Activated naive CD8-positive, alpha-beta T cell treated with anti-CD3 and anti-CD28 coated beads for 36 hours (primary cell): ENCODE results near the gene ZDHHC8. TPM values are rescaled to one million over a fixed set of nuclear protein-coding genes. Genes with fewer than 3 reads are reported as not detected.
A peak's percentile ranks its signal among the peaks of the same experiment; 100 is the strongest.
"Not testable (repeated sequence)": the region's sequence is repeated elsewhere in the genome, so short reads cannot be mapped to it uniquely, and the experiment has no call there.

Source experiments
- DNase-seq: peaks from one replicate; pipeline ENCODE4 v3.0.0; 2021
- H3K27ac Mint-ChIP-seq: one replicate; pipeline ENCODE4 v1.8.0; 2022; ENCODE audit warnings: mild to moderate bottlenecking, moderate library complexity, mixed read lengths
- H3K27me3 Mint-ChIP-seq: one replicate; pipeline ENCODE4 v1.8.0; 2022; ENCODE audit warnings: mild to moderate bottlenecking, mixed read lengths
- H3K36me3 Mint-ChIP-seq: one replicate; pipeline ENCODE4 v1.8.0; 2021; ENCODE audit warnings: mild to moderate bottlenecking, mixed read lengths
- H3K4me1 Mint-ChIP-seq: one replicate; pipeline ENCODE4 v1.8.0; 2021; ENCODE audit warnings: mixed read lengths
- H3K4me3 Mint-ChIP-seq: one replicate; pipeline ENCODE4 v1.8.0; 2022; ENCODE audit warnings: mild to moderate bottlenecking, moderate library complexity, mixed read lengths
- H3K9me3 Mint-ChIP-seq: one replicate; pipeline ENCODE4 v1.8.0; 2022; ENCODE audit warnings: mixed read lengths
- total RNA-seq, 2 experiments: library from RNA; stranded (reverse); gene quantifications; one replicate each; pipeline ENCODE4 v1.2.3, GENCODE V29; 2021

Gene ZDHHC8
- total RNA-seq, 2 experiments from 2014 or later = 63.4 to 66.6 TPM

- Mint-ChIP-seq H3K27me3 (no peaks in the 10 kb centered on the region), H3K36me3 (no peaks in the 10 kb centered on the region), H3K4me1 (peaks cover 4% of the 10 kb centered on the region), H3K4me3 (no peak overlapping the region), H3K9me3 (no peaks in the 10 kb centered on the region), H3K27ac (no peak overlapping the region)
- DNase-seq = no peak
Observed at GRCh38 chr22:20149257-20150250, 17.9 kb downstream of the ZDHHC8 start.

GRCh38 chr22:20150381-20151275 lies 19.0 kb downstream of the ZDHHC8 start, which contains the start of gene CCDC188:
Gene CCDC188 (minus strand): TSS chr22:20151055. CDS start chr22:20150986, 69 bp downstream.
- no peaks in the 10 kb centered on the region for H3K27me3 Mint-ChIP-seq
- peaks cover 4% of the 10 kb centered on the region for H3K4me1 Mint-ChIP-seq
- H3K9me3 Mint-ChIP-seq = no peaks in the 10 kb centered on the region
- no peak for DNase-seq
- no peaks in the 10 kb centered on the region for H3K36me3 Mint-ChIP-seq
- H3K4me3 Mint-ChIP-seq = no peak within 1 kb of the TSS
- H3K27ac Mint-ChIP-seq = no peak within 1 kb of the TSS

GRCh38 chr22:20151276-20151588 lies 19.6 kb downstream of the ZDHHC8 start:
- H3K4me3 Mint-ChIP-seq = no peak overlapping the region
- no peaks in the 10 kb centered on the region for H3K9me3 Mint-ChIP-seq
- peaks cover 4% of the 10 kb centered on the region for H3K4me1 Mint-ChIP-seq

GRCh38 chr22:20152464-20152890 lies 20.9 kb downstream of the ZDHHC8 start:
- DNase-seq = no peak
- Mint-ChIP-seq H3K27ac (no peak overlapping the region), H3K9me3 (no peaks in the 10 kb centered on the region), H3K27me3 (no peaks in the 10 kb centered on the region), H3K4me1 (peaks cover 2% of the 10 kb centered on the region), H3K4me3 (no peak overlapping the region), H3K36me3 (no peaks in the 10 kb centered on the region)

More at GRCh38 chr22:20151276-20151588, 19.6 kb downstream of the ZDHHC8 start:
- Mint-ChIP-seq H3K27me3 (no peaks in the 10 kb centered on the region), H3K36me3 (no peaks in the 10 kb centered on the region), H3K27ac (no peak overlapping the region)
- DNase-seq = no peak

GRCh38 chr22:20153945-20154344 lies 22.3 kb downstream of the ZDHHC8 start:
- DNase-seq = no peak
- Mint-ChIP-seq H3K4me1 (peaks cover 2% of the 10 kb centered on the region), H3K27me3 (no peaks in the 10 kb centered on the region), H3K27ac (no peak overlapping the region), H3K9me3 (no peaks in the 10 kb centered on the region), H3K36me3 (no peaks in the 10 kb centered on the region), H3K4me3 (no peak overlapping the region)

- Mint-ChIP-seq H3K36me3 (no peaks in the 10 kb centered on the region), H3K27ac (no peak overlapping the region), H3K9me3 (no peaks in the 10 kb centered on the region), H3K4me3 (no peak overlapping the region), H3K4me1 (peaks cover 2% of the 10 kb centered on the region), H3K27me3 (no peaks in the 10 kb centered on the region)
- DNase-seq = no peak
Observed at GRCh38 chr22:20154602-20155187, 23.1 kb downstream of the ZDHHC8 start.

GRCh38 chr22:20155330-20156041 lies 23.9 kb downstream of the ZDHHC8 start:
- no peak for DNase-seq

GRCh38 chr22:20156042-20156389 lies 24.4 kb downstream of the ZDHHC8 start:
- H3K9me3 Mint-ChIP-seq = no peaks in the 10 kb centered on the region
- no peak for DNase-seq
- peaks cover 2% of the 10 kb centered on the region for H3K4me1 Mint-ChIP-seq
- no peak overlapping the region for H3K4me3 Mint-ChIP-seq
- no peaks in the 10 kb centered on the region for H3K27me3 Mint-ChIP-seq
- H3K36me3 Mint-ChIP-seq = no peaks in the 10 kb centered on the region
- no peak overlapping the region for H3K27ac Mint-ChIP-seq

More at GRCh38 chr22:20155330-20156041, 23.9 kb downstream of the ZDHHC8 start:
- no peak overlapping the region for H3K4me3 Mint-ChIP-seq
- H3K27ac Mint-ChIP-seq = no peak overlapping the region
- no peaks in the 10 kb centered on the region for H3K9me3 Mint-ChIP-seq
- peaks cover 2% of the 10 kb centered on the region for H3K4me1 Mint-ChIP-seq
- no peaks in the 10 kb centered on the region for H3K27me3 Mint-ChIP-seq
- no peaks in the 10 kb centered on the region for H3K36me3 Mint-ChIP-seq

GRCh38 chr22:20156611-20157429 lies 25.2 kb downstream of the ZDHHC8 start:
- Mint-ChIP-seq H3K27me3 (no peaks in the 10 kb centered on the region), H3K4me1 (peaks cover 2% of the 10 kb centered on the region), H3K9me3 (no peaks in the 10 kb centered on the region), H3K36me3 (no peaks in the 10 kb centered on the region), H3K27ac (no peak overlapping the region), H3K4me3 (no peak overlapping the region)
- peak; percentile 81 for DNase-seq

GRCh38 chr22:20157430-20158183 lies 26.0 kb downstream of the ZDHHC8 start:
- no peaks in the 10 kb centered on the region for H3K36me3 Mint-ChIP-seq
- no peak overlapping the region for H3K4me3 Mint-ChIP-seq
- H3K27ac Mint-ChIP-seq = no peak overlapping the region
- DNase-seq = no peak
- H3K9me3 Mint-ChIP-seq = no peaks in the 10 kb centered on the region
- no peaks in the 10 kb centered on the region for H3K27me3 Mint-ChIP-seq
- H3K4me1 Mint-ChIP-seq = peaks cover 2% of the 10 kb centered on the region

- H3K36me3 Mint-ChIP-seq = no peaks in the 10 kb centered on the region
- peaks cover 2% of the 10 kb centered on the region for H3K4me1 Mint-ChIP-seq
- H3K27ac Mint-ChIP-seq = no peak overlapping the region
- no peak overlapping the region for H3K4me3 Mint-ChIP-seq
- H3K27me3 Mint-ChIP-seq = no peaks in the 10 kb centered on the region
- no peak for DNase-seq
- H3K9me3 Mint-ChIP-seq = no peaks in the 10 kb centered on the region
Observed at GRCh38 chr22:20158391-20159036, 26.9 kb downstream of the ZDHHC8 start.

GRCh38 chr22:20159076-20159475 lies 27.5 kb downstream of the ZDHHC8 start:
- no peaks in the 10 kb centered on the region for H3K36me3 Mint-ChIP-seq
- no peaks in the 10 kb centered on the region for H3K27me3 Mint-ChIP-seq
- no peak overlapping the region for H3K4me3 Mint-ChIP-seq
- DNase-seq = no peak
- H3K4me1 Mint-ChIP-seq = peaks cover 2% of the 10 kb centered on the region
- H3K27ac Mint-ChIP-seq = no peak overlapping the region
- H3K9me3 Mint-ChIP-seq = no peaks in the 10 kb centered on the region

GRCh38 chr22:20159531-20159930 lies 27.9 kb downstream of the ZDHHC8 start:
- H3K9me3 Mint-ChIP-seq, H3K27me3 Mint-ChIP-seq, H3K4me3 Mint-ChIP-seq, H3K36me3 Mint-ChIP-seq, DNase-seq, H3K27ac Mint-ChIP-seq, H3K4me1 Mint-ChIP-seq: not testable (repeated sequence)
